GM12874 (cell line): ENCODE data around the gene TRIO.

Source experiments
- CTCF ChIP-seq: IDR thresholded peaks from 2 replicates; pipeline ENCODE4 v1.5.1; 2011; ENCODE audit warnings: low read depth, mild to moderate bottlenecking, control low read depth, low read length, moderate library complexity; ENCODE audit not compliant: insufficient read depth

The TRIO gene

GRCh38 chr5:14369780-14370179, 226.6 kb downstream of the TRIO start:
- TF ChIP-seq CTCF: no peak

- no peak for TF ChIP-seq CTCF
Observed at GRCh38 chr5:14370386-14370785, 227.2 kb downstream of the TRIO start.

- TF ChIP-seq CTCF: no peak
Observed at GRCh38 chr5:14373685-14374084, 230.5 kb downstream of the TRIO start.

- no peak for TF ChIP-seq CTCF
Observed at GRCh38 chr5:14374100-14374499, 231.0 kb downstream of the TRIO start.

- no peak for TF ChIP-seq CTCF
Observed at GRCh38 chr5:14376789-14377188, 233.6 kb downstream of the TRIO start.

- no peak for TF ChIP-seq CTCF
Observed at GRCh38 chr5:14379739-14380497, 236.8 kb downstream of the TRIO start.

- no peak for TF ChIP-seq CTCF
Observed at GRCh38 chr5:14380712-14381111, 237.6 kb downstream of the TRIO start.
